ENCODE data around the gene KRT33B. TPM values are rescaled to one million over a fixed set of nuclear protein-coding genes. Genes with fewer than 3 reads are reported as not detected.

Gene KRT33B
- total RNA-seq, 1 experiment from 2014 or later: not detected

- H3K27me3 ChIP-seq (ENCODE audit: control insufficient read depth, insufficient read depth, low read length): no peaks in the 10 kb centered on the region
- in situ Hi-C loops (cut with HindIII; ENCODE audit: low pct_unique_long_range_greater_than_20kb, low sequenced_read_pairs): no loop called here
- POLR2A ChIA-PET: interaction anchor here (0.5 kb wide), 1 partner anchor 83 kb away, joined by 4 read pairs; no protein-coding TSS in a partner anchor
- peaks cover 17% of the 10 kb centered on the region; the same call in 1 of the 2 replicates for H3K4me1 ChIP-seq (ENCODE audit: control insufficient read depth, insufficient read depth, low read length)
- no peaks in the 10 kb centered on the region for H3K36me3 ChIP-seq (ENCODE audit: control insufficient read depth, insufficient read depth, low read length)
- BruUV-seq (replicated peaks): no TSS peak
- no peak for TF ChIP-seq SIN3A (IDR thresholded peaks at IDR 0.05; ENCODE audit: borderline replicate concordance, insufficient read depth, low read depth, low read length)
- TF ChIP-seq TCF7L2 (IDR thresholded peaks at IDR 0.05; ENCODE audit: low read depth, low read length): no peak
- no peak for TF ChIP-seq CTCF (IDR thresholded peaks at IDR 0.05)
- TF ChIP-seq POLR2AphosphoS5 (IDR thresholded peaks at IDR 0.05; ENCODE audit: low read depth, low read length): no peak
- no peak for TF ChIP-seq REST (IDR thresholded peaks at IDR 0.05; ENCODE audit: insufficient read depth in 1 of 2, low read depth in 2 of 2, low read length in 1 of 2)
- CTCF ChIA-PET: no interaction called here
- H3K27ac ChIP-seq (ENCODE audit: low read length): peak overlapping the region; percentile 62
- no peak overlapping the region for H3K4me3 ChIP-seq (ENCODE audit: low read depth in 2 of 2, low read length in 2 of 2)
- no peaks in the 10 kb centered on the region for H3K9me3 ChIP-seq (ENCODE audit: control insufficient read depth, insufficient read depth, low read depth, low read length)
- intact Hi-C loops (cut with micrococcal nuclease; ENCODE audit: unreplicated experiment): no loop called here
- DNase-seq (ENCODE audit: low read depth, low spot score) (no peak), ATAC-seq (no peak)
These were observed 43.8 kb upstream of the KRT33B start for GRCh38 chr17:41413353-41413957.

- Histone ChIP-seq H3K9me3 (ENCODE audit: control insufficient read depth, insufficient read depth, low read depth, low read length) (no peaks in the 10 kb centered on the region), H3K4me3 (ENCODE audit: low read depth in 2 of 2, low read length in 2 of 2) (no peak overlapping the region), H3K4me1 (ENCODE audit: control insufficient read depth, insufficient read depth, low read length) (peaks cover 17% of the 10 kb centered on the region; the same call in 1 of the 2 replicates), H3K27ac (ENCODE audit: low read length) (no peak overlapping the region), H3K27me3 (ENCODE audit: control insufficient read depth, insufficient read depth, low read length) (no peaks in the 10 kb centered on the region), H3K36me3 (ENCODE audit: control insufficient read depth, insufficient read depth, low read length) (no peaks in the 10 kb centered on the region)
- in situ Hi-C loops (cut with HindIII; ENCODE audit: low pct_unique_long_range_greater_than_20kb, low sequenced_read_pairs) (no loop called here), intact Hi-C loops (cut with micrococcal nuclease; ENCODE audit: unreplicated experiment) (no loop called here)
- POLR2A ChIA-PET: no interaction called here
- DNase-seq (ENCODE audit: low read depth, low spot score) (no peak), ATAC-seq (no peak)
- CTCF ChIA-PET: no interaction called here
- TF ChIP-seq POLR2AphosphoS5 (IDR thresholded peaks at IDR 0.05; ENCODE audit: low read depth, low read length): no peak
- TF ChIP-seq REST (IDR thresholded peaks at IDR 0.05; ENCODE audit: insufficient read depth in 1 of 2, low read depth in 2 of 2, low read length in 1 of 2): no peak
- TF ChIP-seq TCF7L2 (IDR thresholded peaks at IDR 0.05; ENCODE audit: low read depth, low read length): no peak
- no TSS peak for BruUV-seq (replicated peaks)
These were observed 41.6 kb upstream of the KRT33B start for GRCh38 chr17:41411072-41411840.

Measured in Panc1 (cell line).